Measurements from ENCODE around the gene ARHGAP19. TPM values are rescaled to one million over a fixed set of nuclear protein-coding genes. Genes with fewer than 3 reads are reported as not detected.
"Not testable (repeated sequence)": the region's sequence is repeated elsewhere in the genome, so short reads cannot be mapped to it uniquely, and the experiment has no call there.

ARHGAP19 gene
- total and polyA plus RNA-seq, 9 donors, result 8.5 to 19.9 (median 10.9) TPM

GRCh38 chr10:97279121-97279815 lies 13.2 kb downstream of the ARHGAP19 start:
- Histone ChIP-seq H3K36me3 (ENCODE audit: control insufficient read depth, insufficient read depth, low read length) (no peaks in the 10 kb centered on the region), H3K4me1 (ENCODE audit: control insufficient read depth, insufficient read depth, low read length) (peaks cover 7% of the 10 kb centered on the region), H3K9me3 (replicated peaks; ENCODE audit: control insufficient read depth, low read depth, low read length) (no peaks in the 10 kb centered on the region), H3K27me3 (ENCODE audit: control insufficient read depth, insufficient read depth, low read length) (no peaks in the 10 kb centered on the region), H3K4me3 (ENCODE audit: low read length) (no peak overlapping the region), H3K27ac (ENCODE audit: low read length) (peak overlapping the region; percentile 53)
- DNase-seq, result peak; percentile 11
- 78% methylated on average over 6 of the region's 9 CpGs for WGBS (ENCODE audit: insufficient coverage)

- H3K4me1 ChIP-seq (ENCODE audit: control insufficient read depth, insufficient read depth, low read length), result peaks cover 7% of the 10 kb centered on the region
- H3K36me3 ChIP-seq (ENCODE audit: control insufficient read depth, insufficient read depth, low read length), result no peaks in the 10 kb centered on the region
- peak overlapping the region; percentile 53 for H3K27ac ChIP-seq (ENCODE audit: low read length)
- H3K9me3 ChIP-seq (replicated peaks; ENCODE audit: control insufficient read depth, low read depth, low read length), result no peaks in the 10 kb centered on the region
- peak; percentile 97 for DNase-seq
- H3K27me3 ChIP-seq (ENCODE audit: control insufficient read depth, insufficient read depth, low read length), result no peaks in the 10 kb centered on the region
- no peak overlapping the region for H3K4me3 ChIP-seq (ENCODE audit: low read length)
Measured at GRCh38 chr10:97278491-97278989, 13.9 kb downstream of the ARHGAP19 start.

GRCh38 chr10:97277551-97277950 lies 14.9 kb downstream of the ARHGAP19 start:
- Histone ChIP-seq H3K9me3 (replicated peaks; ENCODE audit: control insufficient read depth, low read depth, low read length) (no peaks in the 10 kb centered on the region), H3K27me3 (ENCODE audit: control insufficient read depth, insufficient read depth, low read length) (no peaks in the 10 kb centered on the region), H3K4me3 (ENCODE audit: low read length) (no peak overlapping the region), H3K36me3 (ENCODE audit: control insufficient read depth, insufficient read depth, low read length) (no peaks in the 10 kb centered on the region), H3K27ac (ENCODE audit: low read length) (no peak overlapping the region), H3K4me1 (ENCODE audit: control insufficient read depth, insufficient read depth, low read length) (peaks cover 7% of the 10 kb centered on the region)
- DNase-seq, result peak; percentile 11
- no CpG with 5 or more reads among the region's 1 CpG for WGBS (ENCODE audit: insufficient coverage)

DNA sequence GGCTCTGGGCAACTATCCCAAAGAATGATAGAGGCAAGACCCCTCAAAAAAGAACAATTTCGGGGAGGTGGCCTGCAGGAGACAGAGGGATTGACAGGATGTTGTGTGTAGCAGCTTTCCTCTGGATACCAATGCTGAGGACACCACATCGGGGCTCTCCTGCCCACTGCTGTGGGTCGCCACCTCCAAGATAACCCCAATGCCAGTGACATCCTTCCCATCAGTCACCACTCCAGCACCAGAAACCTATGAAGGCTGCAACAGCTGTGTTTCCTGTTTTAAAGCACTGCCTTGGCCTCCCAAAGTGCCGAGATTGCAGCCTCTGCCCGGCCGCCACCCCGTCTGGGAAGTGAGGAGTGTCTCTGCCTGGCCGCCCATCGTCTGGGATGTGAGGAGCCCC lies 17.6 kb downstream of the ARHGAP19 start:
- H3K4me3 ChIP-seq (ENCODE audit: low read length), result no peak overlapping the region
- no CpG with 5 or more reads among the region's 9 CpGs for WGBS (ENCODE audit: insufficient coverage)
- H3K36me3 ChIP-seq (ENCODE audit: control insufficient read depth, insufficient read depth, low read length), result no peaks in the 10 kb centered on the region
- H3K27ac ChIP-seq (ENCODE audit: low read length), result no peak overlapping the region
- no peaks in the 10 kb centered on the region for H3K9me3 ChIP-seq (replicated peaks; ENCODE audit: control insufficient read depth, low read depth, low read length)
- H3K4me1 ChIP-seq (ENCODE audit: control insufficient read depth, insufficient read depth, low read length), result peaks cover 7% of the 10 kb centered on the region
- no peaks in the 10 kb centered on the region for H3K27me3 ChIP-seq (ENCODE audit: control insufficient read depth, insufficient read depth, low read length)
- peak; percentile 9 for DNase-seq

DNA sequence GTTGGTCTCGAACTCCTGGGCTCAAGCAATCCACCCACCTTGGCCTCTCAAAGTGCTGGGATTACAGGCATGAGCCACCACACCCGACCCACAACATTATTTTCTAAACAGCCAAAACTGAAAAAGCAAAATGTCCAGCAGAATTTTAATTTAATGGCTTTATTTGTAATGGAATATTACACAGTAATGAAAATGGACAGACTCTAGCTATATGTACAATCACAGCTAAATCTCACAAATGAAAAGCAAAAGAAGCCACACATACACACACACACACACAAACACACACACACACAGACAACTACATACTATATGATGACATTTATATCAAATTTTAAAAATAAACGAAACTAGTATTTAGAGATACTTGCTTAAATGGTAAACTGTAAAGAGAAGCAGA lies 18.7 kb downstream of the ARHGAP19 start:
- no peak for DNase-seq
- Histone ChIP-seq H3K27me3 (ENCODE audit: control insufficient read depth, insufficient read depth, low read length) (no peaks in the 10 kb centered on the region), H3K4me3 (ENCODE audit: low read length) (no peak overlapping the region), H3K4me1 (ENCODE audit: control insufficient read depth, insufficient read depth, low read length) (peaks cover 3% of the 10 kb centered on the region), H3K9me3 (replicated peaks; ENCODE audit: control insufficient read depth, low read depth, low read length) (no peaks in the 10 kb centered on the region), H3K27ac (ENCODE audit: low read length) (no peak overlapping the region), H3K36me3 (ENCODE audit: control insufficient read depth, insufficient read depth, low read length) (no peaks in the 10 kb centered on the region)
- WGBS (ENCODE audit: insufficient coverage), result no CpG with 5 or more reads among the region's 3 CpGs

DNA sequence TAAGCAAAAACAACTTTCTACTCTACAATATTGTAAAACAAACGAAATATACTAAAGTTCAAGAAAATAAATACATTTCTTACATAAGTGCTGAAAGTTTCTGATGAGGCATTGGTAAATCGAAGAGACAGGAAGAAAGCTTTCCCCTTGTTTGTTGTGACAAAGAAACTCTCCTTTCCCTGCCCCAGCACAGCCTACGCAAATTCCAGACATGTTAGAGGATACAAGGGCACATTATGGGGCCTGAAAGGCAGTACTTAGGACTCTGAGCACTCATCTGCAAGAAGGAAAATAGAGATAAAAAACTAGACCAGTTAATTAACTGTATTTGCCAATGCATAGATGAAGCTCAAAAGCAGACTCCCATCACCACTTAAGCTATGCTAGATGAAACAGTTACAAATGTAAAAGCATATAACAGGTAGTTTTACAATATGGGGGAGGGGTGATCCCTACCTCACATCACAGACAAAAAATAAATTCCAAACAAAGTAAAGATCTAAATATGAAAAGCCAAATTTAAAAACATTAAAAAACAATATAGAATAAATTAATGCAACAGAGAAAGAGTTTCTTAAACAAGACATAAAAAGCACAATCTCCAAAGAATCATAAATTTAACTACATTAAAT lies 21.8 kb downstream of the ARHGAP19 start:
- H3K4me3 ChIP-seq (ENCODE audit: low read length), result no peak overlapping the region
- WGBS (ENCODE audit: insufficient coverage), result no CpG with 5 or more reads among the region's 3 CpGs
- no peaks in the 10 kb centered on the region for H3K36me3 ChIP-seq (ENCODE audit: control insufficient read depth, insufficient read depth, low read length)
- H3K27ac ChIP-seq (ENCODE audit: low read length), result no peak overlapping the region
- H3K4me1 ChIP-seq (ENCODE audit: control insufficient read depth, insufficient read depth, low read length), result no peaks in the 10 kb centered on the region
- peak; percentile 17 for DNase-seq
- H3K27me3 ChIP-seq (ENCODE audit: control insufficient read depth, insufficient read depth, low read length), result no peaks in the 10 kb centered on the region
- no peaks in the 10 kb centered on the region for H3K9me3 ChIP-seq (replicated peaks; ENCODE audit: control insufficient read depth, low read depth, low read length)

GRCh38 chr10:97267671-97268070 lies 24.8 kb downstream of the ARHGAP19 start:
- H3K27ac ChIP-seq (ENCODE audit: low read length), result no peak overlapping the region
- no peaks in the 10 kb centered on the region for H3K9me3 ChIP-seq (replicated peaks; ENCODE audit: control insufficient read depth, low read depth, low read length)
- no peaks in the 10 kb centered on the region for H3K27me3 ChIP-seq (ENCODE audit: control insufficient read depth, insufficient read depth, low read length)
- H3K36me3 ChIP-seq (ENCODE audit: control insufficient read depth, insufficient read depth, low read length), result no peaks in the 10 kb centered on the region
- no peak overlapping the region for H3K4me3 ChIP-seq (ENCODE audit: low read length)
- H3K4me1 ChIP-seq (ENCODE audit: control insufficient read depth, insufficient read depth, low read length), result no peaks in the 10 kb centered on the region
- WGBS (ENCODE audit: insufficient coverage), result 87% methylated on average over 4 of the region's 4 CpGs
- no peak for DNase-seq

DNA sequence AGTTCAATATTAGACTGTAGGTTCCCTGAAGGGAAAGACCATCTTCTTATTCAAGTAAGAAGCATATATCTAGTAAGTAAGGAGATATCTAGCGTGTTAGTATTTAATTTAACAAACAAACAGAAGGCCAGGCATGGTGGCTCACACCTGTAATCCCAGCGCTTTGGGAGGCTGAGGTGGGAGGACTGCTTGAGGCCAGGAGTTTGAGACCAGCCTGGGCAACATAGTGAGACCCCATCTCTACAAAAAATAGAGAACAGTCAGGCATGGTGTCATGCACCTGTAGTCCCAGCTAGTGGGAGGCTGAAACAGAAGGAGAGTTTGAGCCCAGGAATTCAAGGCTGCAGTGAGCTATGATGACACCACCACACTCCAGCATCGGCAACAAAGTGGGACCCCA lies 27.3 kb downstream of the ARHGAP19 start:
- H3K36me3 ChIP-seq (ENCODE audit: control insufficient read depth, insufficient read depth, low read length); H3K9me3 ChIP-seq (replicated peaks; ENCODE audit: control insufficient read depth, low read depth, low read length); DNase-seq; H3K4me1 ChIP-seq (ENCODE audit: control insufficient read depth, insufficient read depth, low read length); H3K27me3 ChIP-seq (ENCODE audit: control insufficient read depth, insufficient read depth, low read length); H3K4me3 ChIP-seq (ENCODE audit: low read length); H3K27ac ChIP-seq (ENCODE audit: low read length): not testable (repeated sequence)
- no CpG with 5 or more reads among the region's 3 CpGs for WGBS (ENCODE audit: insufficient coverage)

DNA sequence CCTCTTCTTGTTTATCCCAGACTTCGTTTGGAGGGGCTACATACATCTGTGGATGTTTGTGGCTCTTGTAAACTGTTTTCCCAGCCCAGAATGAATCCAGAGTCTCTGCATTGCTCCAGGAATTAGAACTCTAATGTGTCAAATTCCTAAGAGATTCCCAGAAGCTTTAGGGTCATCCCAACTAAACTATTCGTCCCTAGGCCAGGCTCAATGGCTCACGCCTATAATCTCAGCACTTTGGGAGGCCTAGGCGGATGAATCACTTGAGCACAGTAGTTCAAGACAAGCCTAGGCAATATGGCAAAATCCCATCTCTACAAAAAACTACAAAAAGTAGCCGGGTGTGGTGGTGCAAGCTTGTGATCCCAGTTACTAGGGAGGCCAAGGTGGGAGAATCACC lies 28.5 kb downstream of the ARHGAP19 start:
- DNase-seq, result no peak
- Histone ChIP-seq H3K9me3 (replicated peaks; ENCODE audit: control insufficient read depth, low read depth, low read length) (no peaks in the 10 kb centered on the region), H3K4me3 (ENCODE audit: low read length) (no peak overlapping the region), H3K36me3 (ENCODE audit: control insufficient read depth, insufficient read depth, low read length) (peaks cover 2% of the 10 kb centered on the region), H3K27ac (ENCODE audit: low read length) (no peak overlapping the region), H3K4me1 (ENCODE audit: control insufficient read depth, insufficient read depth, low read length) (no peaks in the 10 kb centered on the region), H3K27me3 (ENCODE audit: control insufficient read depth, insufficient read depth, low read length) (no peaks in the 10 kb centered on the region)
- WGBS (ENCODE audit: insufficient coverage), result 75% methylated on average over 4 of the region's 5 CpGs

DNA sequence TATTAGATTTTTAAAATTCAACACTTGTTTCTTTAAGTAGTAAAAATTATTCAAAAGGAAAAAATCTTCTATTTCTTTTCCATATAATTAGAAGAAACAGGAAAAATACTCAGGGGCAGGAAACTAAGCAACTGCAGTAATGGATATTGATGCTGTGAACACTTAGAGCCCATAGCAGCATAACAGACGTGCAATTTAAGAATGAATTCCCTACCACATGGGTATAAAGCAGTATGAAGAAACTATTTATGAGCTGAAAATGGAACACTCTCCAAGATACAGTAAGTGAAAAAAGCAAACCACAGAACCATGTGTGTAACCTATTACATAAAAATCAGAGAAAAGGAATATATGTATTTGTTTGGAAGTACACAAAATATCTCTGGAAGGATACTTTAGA lies 30.8 kb downstream of the ARHGAP19 start:
- Histone ChIP-seq H3K9me3 (replicated peaks; ENCODE audit: control insufficient read depth, low read depth, low read length) (no peaks in the 10 kb centered on the region), H3K4me1 (ENCODE audit: control insufficient read depth, insufficient read depth, low read length) (no peaks in the 10 kb centered on the region), H3K4me3 (ENCODE audit: low read length) (no peak overlapping the region), H3K36me3 (ENCODE audit: control insufficient read depth, insufficient read depth, low read length) (peaks cover 2% of the 10 kb centered on the region), H3K27me3 (ENCODE audit: control insufficient read depth, insufficient read depth, low read length) (no peaks in the 10 kb centered on the region), H3K27ac (ENCODE audit: low read length) (no peak overlapping the region)
- no CpG with 5 or more reads among the region's 1 CpG for WGBS (ENCODE audit: insufficient coverage)
- DNase-seq, result peak; percentile 77

Data from muscle of leg (tissue), 11 donors.